Esophagus (tissue), 2 donors: ENCODE data around the gene MED26. TPM values are rescaled to one million over a fixed set of nuclear protein-coding genes. Genes with fewer than 3 reads are reported as not detected.

Source experiments
- H3K27ac ChIP-seq, 2 donors: one replicate each; pipeline ENCODE4 v1.5.1; 2013; ENCODE audit warnings: low read depth in 2 of 2, mild to moderate bottlenecking in 2 of 2, inconsistent platforms in 1 of 2, low read length in 1 of 2, moderate library complexity in 1 of 2
- H3K27me3 ChIP-seq, 2 donors: one replicate each; pipeline ENCODE4 v1.6.1; 2013; ENCODE audit warnings: low read length in 2 of 2, control low read depth in 1 of 2, mild to moderate bottlenecking in 1 of 2; ENCODE audit not compliant: insufficient read depth in 2 of 2, control insufficient read depth in 1 of 2
- H3K36me3 ChIP-seq, 2 donors: one replicate each; pipeline ENCODE4 v1.6.1; 2013; ENCODE audit warnings: low read length in 1 of 2; ENCODE audit not compliant: control insufficient read depth in 2 of 2, insufficient read depth in 2 of 2
- H3K4me1 ChIP-seq, 2 donors: one replicate each; pipeline ENCODE4 v1.6.1; 2013; ENCODE audit warnings: low read length in 1 of 2; ENCODE audit not compliant: control insufficient read depth in 2 of 2, insufficient read depth in 2 of 2
- H3K4me3 ChIP-seq, 2 donors: one replicate each; pipeline ENCODE4 v1.5.1; 2013; ENCODE audit warnings: low read length in 2 of 2, mild to moderate bottlenecking in 2 of 2, low read depth in 1 of 2, moderate library complexity in 1 of 2
- H3K9me3 ChIP-seq, 2 donors: one replicate each; pipeline ENCODE4 v1.6.1; 2013; ENCODE audit warnings: mild to moderate bottlenecking in 2 of 2, low read depth in 1 of 2, low read length in 1 of 2, moderate library complexity in 1 of 2; ENCODE audit not compliant: control insufficient read depth in 2 of 2, insufficient read depth in 1 of 2
- WGBS, 2 donors: extraction: QIAGEN DNeasy Blood & Tissue Kit; methylation state at CpG; one replicate each; pipeline ENCODE4 v1.1.7; 2013; 5-methylcytosine and 5-hydroxymethylcytosine counted together
- polyA plus RNA-seq, 2 donors: library from polyadenylated mRNA; stranded (reverse); fragments of 200-250 nt; gene quantifications; one replicate each; pipeline ENCODE4 v1.2.3, GENCODE V29; 2013
- donor health status: healthy with polysubstance abuse.
- donor health status: Bipolar disorder and iron deficiency.

Gene MED26
- polyA plus RNA-seq, 2 donors = 5.0 to 5.5 TPM

- Histone ChIP-seq H3K36me3 (peaks cover 0 to 4% of the 10 kb centered on the region in 2 donors), H3K27me3 (no peaks in the 10 kb centered on the region), H3K27ac (no peak overlapping the region), H3K4me1 (peaks cover 9 to 21% of the 10 kb centered on the region in 2 donors), H3K4me3 (no peak overlapping the region), H3K9me3 (no peaks in the 10 kb centered on the region)
- WGBS, 2 donors = 68 to 73% methylated on average over 4 of the region's 4 CpGs
Observed at GRCh38 chr19:16598848-16599247, 29.2 kb downstream of the MED26 start.

GRCh38 chr19:16596399-16596798 lies 31.6 kb downstream of the MED26 start:
- Histone ChIP-seq H3K4me1 (peaks cover 16 to 26% of the 10 kb centered on the region in 2 donors), H3K27me3 (no peaks in the 10 kb centered on the region), H3K4me3 (no peak overlapping the region)

GRCh38 chr19:16595097-16595496 lies 32.9 kb downstream of the MED26 start:
- no peaks in the 10 kb centered on the region for H3K9me3 ChIP-seq
- no peak overlapping the region for H3K4me3 ChIP-seq
- no peaks in the 10 kb centered on the region for H3K27me3 ChIP-seq
- 74 to 89% methylated on average over 8 of the region's 8 CpGs for WGBS, 2 donors
- H3K36me3 ChIP-seq = peaks cover 0 to 6% of the 10 kb centered on the region in 2 donors
- peaks cover 16 to 26% of the 10 kb centered on the region in 2 donors for H3K4me1 ChIP-seq
- H3K27ac ChIP-seq = peak overlapping the region in 1 of 2 donors; percentile 24

More at GRCh38 chr19:16596399-16596798, 31.6 kb downstream of the MED26 start:
- Histone ChIP-seq H3K36me3 (peaks cover 0 to 6% of the 10 kb centered on the region in 2 donors), H3K27ac (no peak overlapping the region), H3K9me3 (no peaks in the 10 kb centered on the region)
- WGBS, 2 donors = 90 to 91% methylated on average over 9 of the region's 9 CpGs

- WGBS, 2 donors = 61 to 77% methylated on average over 5 of the region's 5 CpGs
- H3K27ac ChIP-seq = peak overlapping the region in 1 of 2 donors; percentile 24
- H3K4me1 ChIP-seq = peaks cover 16 to 26% of the 10 kb centered on the region in 2 donors
- peaks cover 0 to 6% of the 10 kb centered on the region in 2 donors for H3K36me3 ChIP-seq
- no peaks in the 10 kb centered on the region for H3K9me3 ChIP-seq
- no peak overlapping the region for H3K4me3 ChIP-seq
- H3K27me3 ChIP-seq = no peaks in the 10 kb centered on the region
Observed at GRCh38 chr19:16594681-16595091, 33.3 kb downstream of the MED26 start.

GRCh38 chr19:16594131-16594586 lies 33.8 kb downstream of the MED26 start:
- Histone ChIP-seq H3K4me1 (peaks cover 16 to 26% of the 10 kb centered on the region in 2 donors), H3K27ac (no peak overlapping the region), H3K4me3 (no peak overlapping the region), H3K9me3 (no peaks in the 10 kb centered on the region), H3K27me3 (no peaks in the 10 kb centered on the region), H3K36me3 (peaks cover 0 to 6% of the 10 kb centered on the region in 2 donors)
- WGBS, 2 donors = 65 to 68% methylated on average over 10 of the region's 10 CpGs

- WGBS, 2 donors = 93 to 94% methylated on average over 4 of the region's 4 CpGs
- H3K4me3 ChIP-seq = no peak overlapping the region
- no peak overlapping the region for H3K27ac ChIP-seq
- H3K36me3 ChIP-seq = peaks cover 0 to 6% of the 10 kb centered on the region in 2 donors
- H3K9me3 ChIP-seq = no peaks in the 10 kb centered on the region
- peaks cover 16 to 36% of the 10 kb centered on the region in 2 donors for H3K4me1 ChIP-seq
- no peaks in the 10 kb centered on the region for H3K27me3 ChIP-seq
Observed at GRCh38 chr19:16593181-16593580, 34.8 kb downstream of the MED26 start.

GRCh38 chr19:16591803-16592556 lies 36.0 kb downstream of the MED26 start:
- no peaks in the 10 kb centered on the region for H3K27me3 ChIP-seq
- H3K36me3 ChIP-seq = peaks cover 0 to 6% of the 10 kb centered on the region in 2 donors
- no peak overlapping the region for H3K27ac ChIP-seq
- no peaks in the 10 kb centered on the region for H3K9me3 ChIP-seq
- H3K4me3 ChIP-seq = no peak overlapping the region
- WGBS, 2 donors = 70 to 75% methylated on average over 10 of the region's 10 CpGs
- H3K4me1 ChIP-seq = peaks cover 25 to 48% of the 10 kb centered on the region in 2 donors

- 86 to 89% methylated on average over 9 of the region's 9 CpGs for WGBS, 2 donors
- Histone ChIP-seq H3K4me3 (no peak overlapping the region), H3K4me1 (peaks cover 23 to 47% of the 10 kb centered on the region in 2 donors), H3K36me3 (peaks cover 0 to 2% of the 10 kb centered on the region in 2 donors), H3K27ac (no peak overlapping the region), H3K27me3 (no peaks in the 10 kb centered on the region), H3K9me3 (no peaks in the 10 kb centered on the region)
Observed at GRCh38 chr19:16590876-16591802, 36.9 kb downstream of the MED26 start.

GRCh38 chr19:16589917-16590316 lies 38.1 kb downstream of the MED26 start:
- Histone ChIP-seq H3K27me3 (no peaks in the 10 kb centered on the region), H3K36me3 (peaks cover 0 to 4% of the 10 kb centered on the region in 2 donors), H3K4me1 (peaks cover 19 to 41% of the 10 kb centered on the region in 2 donors), H3K27ac (no peak overlapping the region), H3K4me3 (no peak overlapping the region), H3K9me3 (no peaks in the 10 kb centered on the region)
- 54 to 70% methylated on average over 3 of the region's 3 CpGs for WGBS, 2 donors
